Measurements from ENCODE around the gene PACRG. TPM values are rescaled to one million over a fixed set of nuclear protein-coding genes. Genes with fewer than 3 reads are reported as not detected.

Gene PACRG
- polyA plus RNA-seq, 4 donors = 10.9 to 21.0 (median 15.7) TPM

GRCh38 chr6:163165155-163165910, 437.6 kb downstream of the PACRG start:
- no peak for DNase-seq (ENCODE audit: low read depth in 4 of 4, low spot score in 3 of 4)

GRCh38 chr6:163165922-163166321, 438.1 kb downstream of the PACRG start:
- DNase-seq (ENCODE audit: low read depth in 4 of 4, low spot score in 3 of 4) = no peak

DNA sequence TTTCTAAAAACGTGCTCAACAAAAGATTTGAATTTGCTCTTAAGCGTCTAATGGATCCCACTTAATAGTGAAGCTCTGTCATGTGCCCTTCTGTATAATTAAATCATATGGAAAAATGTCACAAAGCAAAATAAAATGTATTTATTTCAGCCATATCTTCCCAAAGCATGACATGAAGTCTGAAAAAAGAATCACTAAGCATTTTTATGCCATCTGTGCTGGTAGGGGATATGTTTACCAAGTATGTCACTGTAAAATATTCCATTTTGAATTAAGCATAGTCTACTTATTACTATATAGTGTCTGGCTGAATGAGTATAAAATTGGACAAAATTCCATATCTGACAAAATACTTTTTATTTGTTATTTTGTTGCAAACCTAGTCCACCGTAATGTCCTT, 438.7 kb downstream of the PACRG start:
- DNase-seq (ENCODE audit: low read depth in 4 of 4, low spot score in 3 of 4) = no peak

- no peak for DNase-seq (ENCODE audit: low read depth in 4 of 4, low spot score in 3 of 4)
Measured at GRCh38 chr6:163169521-163169920, 441.7 kb downstream of the PACRG start.

- DNase-seq (ENCODE audit: low read depth in 4 of 4, low spot score in 3 of 4) = no peak
Measured at GRCh38 chr6:163170294-163170883, 442.6 kb downstream of the PACRG start.

GRCh38 chr6:163173741-163174140, 446.0 kb downstream of the PACRG start:
- no peak for DNase-seq (ENCODE audit: low read depth in 4 of 4, low spot score in 3 of 4)

DNA sequence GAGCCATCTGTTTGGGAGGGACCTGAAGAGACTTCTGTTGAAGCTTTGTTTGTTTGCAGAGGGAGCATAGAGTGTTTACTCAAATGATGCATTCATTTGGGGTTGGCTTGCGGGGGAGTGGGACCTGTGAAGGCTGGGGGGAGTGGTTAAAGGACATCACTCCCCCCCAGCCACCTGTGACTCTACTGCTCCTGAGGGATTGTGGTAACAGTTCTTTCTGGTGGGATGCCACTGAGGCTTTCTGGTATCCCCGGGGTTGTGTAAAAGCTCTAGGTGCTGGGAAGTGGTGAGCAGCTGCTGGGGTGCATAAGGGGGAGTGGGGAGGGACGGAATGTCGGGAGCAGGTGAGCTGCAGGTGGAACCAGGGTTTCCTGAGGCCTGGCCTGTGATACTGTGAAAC, 447.5 kb downstream of the PACRG start:
- DNase-seq (ENCODE audit: low read depth in 4 of 4, low spot score in 3 of 4) = no peak

DNA sequence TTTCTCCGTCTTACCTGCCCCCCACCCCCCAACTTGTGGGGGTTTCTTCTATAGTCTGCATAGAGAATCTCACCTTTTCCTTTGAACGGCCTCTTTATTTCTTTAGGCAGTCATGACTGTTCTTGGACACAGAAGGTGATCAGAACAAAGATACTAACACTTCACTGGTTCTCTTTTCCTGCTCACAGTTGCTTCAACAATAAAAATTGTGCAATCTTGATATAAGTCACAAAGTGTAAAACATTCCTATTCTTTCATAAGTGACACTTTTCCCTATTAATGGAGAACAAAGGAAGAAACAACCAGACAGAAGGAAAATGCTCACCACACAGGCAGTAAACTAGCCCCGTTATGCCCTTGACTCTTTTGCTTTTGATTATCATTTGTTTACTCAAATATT, 448.3 kb downstream of the PACRG start:
- no peak for DNase-seq (ENCODE audit: low read depth in 4 of 4, low spot score in 3 of 4)

DNA sequence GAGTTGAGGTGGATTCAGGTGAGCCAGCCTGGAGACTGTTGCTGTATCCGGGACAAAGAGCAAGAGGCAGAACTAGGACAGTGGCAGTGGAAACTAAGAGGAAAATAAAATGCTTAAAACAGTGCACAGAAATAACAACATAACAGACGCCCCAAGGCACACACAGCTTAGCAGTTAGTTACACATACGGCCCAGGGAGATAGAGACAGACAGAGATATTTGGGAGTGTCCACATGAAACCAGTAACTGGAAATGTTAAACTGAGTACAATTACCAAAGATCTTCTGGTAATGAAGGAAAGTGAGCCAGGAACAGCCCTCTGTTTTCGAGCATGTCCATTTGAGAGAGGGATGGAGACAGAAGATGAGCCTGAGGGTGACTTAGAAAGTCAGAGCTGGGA, 449.2 kb downstream of the PACRG start:
- no peak for DNase-seq (ENCODE audit: low read depth in 4 of 4, low spot score in 3 of 4)

GRCh38 chr6:163177892-163178420, 450.2 kb downstream of the PACRG start:
- no peak for DNase-seq (ENCODE audit: low read depth in 4 of 4, low spot score in 3 of 4)

- no peak for DNase-seq (ENCODE audit: low read depth in 4 of 4, low spot score in 3 of 4)
Measured at GRCh38 chr6:163179061-163179460, 451.3 kb downstream of the PACRG start.

GRCh38 chr6:163179721-163180120, 451.9 kb downstream of the PACRG start:
- no peak for DNase-seq (ENCODE audit: low read depth in 4 of 4, low spot score in 3 of 4)

GRCh38 chr6:163180874-163181541, 453.2 kb downstream of the PACRG start:
- DNase-seq (ENCODE audit: low read depth in 4 of 4, low spot score in 3 of 4) = peak; percentile 12 to 25 (median 14)

DNA sequence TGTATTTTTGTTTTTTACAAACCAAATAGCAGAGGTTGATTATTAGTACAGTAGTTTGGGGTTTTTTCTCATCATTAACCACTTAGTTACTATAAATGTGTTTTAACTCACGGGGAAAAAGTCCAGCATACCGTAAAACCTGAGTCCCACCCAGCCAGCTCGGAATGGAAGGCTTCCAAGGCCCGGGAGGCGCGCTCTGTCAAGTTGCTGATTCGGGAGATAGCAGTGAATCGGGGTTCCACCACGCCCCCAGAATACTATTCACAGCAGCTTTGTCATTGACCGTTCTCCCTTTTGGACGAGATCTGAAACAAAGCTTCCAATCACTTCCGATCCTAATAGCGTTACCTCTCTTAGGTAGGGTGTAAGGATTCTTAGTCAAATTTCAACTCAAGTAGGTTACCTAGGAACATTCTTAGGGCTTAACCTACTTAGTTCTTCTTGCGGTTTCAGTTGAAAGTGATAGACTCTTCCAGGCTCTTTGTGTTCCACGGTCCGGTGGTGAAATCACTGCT, 453.9 kb downstream of the PACRG start:
- no peak for DNase-seq (ENCODE audit: low read depth in 4 of 4, low spot score in 3 of 4)

GRCh38 chr6:163182696-163183095, 454.9 kb downstream of the PACRG start:
- no peak for DNase-seq (ENCODE audit: low read depth in 4 of 4, low spot score in 3 of 4)

DNA sequence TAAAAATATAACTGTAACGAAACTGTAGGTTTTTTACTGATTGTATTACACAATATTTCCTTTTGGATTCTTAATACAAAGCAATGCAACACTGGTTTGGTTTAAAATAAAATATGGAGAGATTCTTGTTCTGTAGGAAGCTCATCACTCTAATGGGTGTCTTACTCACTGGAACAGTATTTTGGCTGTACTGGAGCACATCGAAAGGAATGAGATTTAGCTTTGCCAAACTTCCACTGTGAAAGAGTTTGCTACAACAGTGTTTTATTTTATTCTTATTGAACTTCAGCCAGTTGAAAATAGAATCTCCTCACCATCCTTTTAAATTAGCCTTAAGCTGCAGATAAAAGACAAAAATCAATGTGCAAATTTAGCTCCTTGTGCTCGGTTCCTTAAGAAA, 456.0 kb downstream of the PACRG start:
- DNase-seq (ENCODE audit: low read depth in 4 of 4, low spot score in 3 of 4) = no peak

GRCh38 chr6:163185744-163186143, 458.0 kb downstream of the PACRG start:
- DNase-seq (ENCODE audit: low read depth in 4 of 4, low spot score in 3 of 4) = no peak

- DNase-seq (ENCODE audit: low read depth in 4 of 4, low spot score in 3 of 4) = no peak
Measured at GRCh38 chr6:163186527-163186926, 458.8 kb downstream of the PACRG start.

GRCh38 chr6:163187201-163187600, 459.4 kb downstream of the PACRG start:
- DNase-seq (ENCODE audit: low read depth in 4 of 4, low spot score in 3 of 4) = no peak

DNA sequence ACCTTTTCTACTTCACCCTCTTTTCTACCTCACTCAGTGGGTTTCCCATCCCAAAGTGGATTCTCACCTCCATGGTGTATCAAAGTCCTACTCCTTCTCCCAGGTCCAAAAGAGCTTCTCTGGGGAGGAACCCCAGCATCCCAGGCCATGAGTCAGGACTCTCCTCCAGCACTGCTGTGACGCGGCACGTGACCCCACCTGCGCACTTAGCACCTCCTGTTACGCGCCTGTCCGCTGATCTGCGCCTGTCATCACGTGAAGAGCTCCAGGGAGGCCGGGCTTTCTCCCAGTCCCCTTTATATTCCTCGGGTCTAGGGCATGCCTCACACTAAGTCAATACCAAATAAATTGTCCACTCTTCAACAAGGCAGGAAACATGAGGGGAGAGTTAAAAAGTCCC, 459.8 kb downstream of the PACRG start:
- no peak for DNase-seq (ENCODE audit: low read depth in 4 of 4, low spot score in 3 of 4)

DNA sequence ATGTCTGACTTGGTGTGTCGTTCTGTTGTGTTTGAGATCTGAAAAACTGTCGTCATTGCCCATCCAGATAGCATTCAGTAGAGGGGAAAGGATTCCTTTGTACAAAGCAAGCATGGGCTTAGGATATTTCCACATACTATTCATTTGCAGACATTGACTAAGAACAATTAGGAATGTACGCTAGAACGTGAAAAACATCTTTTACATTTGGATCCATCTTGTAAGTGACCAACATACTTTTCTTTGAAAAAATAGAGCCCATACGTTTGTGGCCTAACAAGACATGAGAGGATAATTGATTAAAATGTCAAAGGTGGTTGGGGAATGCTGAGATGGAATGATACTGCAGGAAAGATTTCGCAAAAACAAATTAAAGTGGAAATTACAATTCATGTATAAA, 461.0 kb downstream of the PACRG start:
- no peak for DNase-seq (ENCODE audit: low read depth in 4 of 4, low spot score in 3 of 4)
